Muscle layer of colon (tissue), 2 donors: ENCODE results near the gene FLNA.
"Not testable (repeated sequence)": the region's sequence is repeated elsewhere in the genome, so short reads cannot be mapped to it uniquely, and the experiment has no call there.

Source experiments
- H3K27ac ChIP-seq: one replicate; pipeline ENCODE4 v1.7.0; 2013; ENCODE audit warnings: low read depth, mild to moderate bottlenecking, low read length, moderate library complexity
- H3K27me3 ChIP-seq, 2 donors: one replicate each; pipeline ENCODE4 v1.7.0; 2013; ENCODE audit warnings: low read length in 2 of 2, mild to moderate bottlenecking in 2 of 2; ENCODE audit not compliant: insufficient read depth in 2 of 2, control insufficient read depth in 1 of 2
- H3K36me3 ChIP-seq: one replicate; pipeline ENCODE4 v1.7.0; 2013; ENCODE audit warnings: mild to moderate bottlenecking, low read length; ENCODE audit not compliant: insufficient read depth
- H3K4me1 ChIP-seq: one replicate; pipeline ENCODE4 v1.7.0; 2013; ENCODE audit warnings: mild to moderate bottlenecking, low read length; ENCODE audit not compliant: insufficient read depth
- H3K4me3 ChIP-seq, 2 donors: one replicate each; pipeline ENCODE4 v1.7.0; 2013; ENCODE audit warnings: low read length in 2 of 2, low read depth in 1 of 2, mild to moderate bottlenecking in 1 of 2, moderate library complexity in 1 of 2
- H3K9ac ChIP-seq: one replicate; pipeline ENCODE4 v1.7.0; 2013; ENCODE audit warnings: low read length
- H3K9me3 ChIP-seq: one replicate; pipeline ENCODE4 v1.7.0; 2013; ENCODE audit warnings: mild to moderate bottlenecking, low read length
- donor health status: abdominal sarcoma.
- donor health status: Adenocarcinoma of cecum.

Gene FLNA

DNA sequence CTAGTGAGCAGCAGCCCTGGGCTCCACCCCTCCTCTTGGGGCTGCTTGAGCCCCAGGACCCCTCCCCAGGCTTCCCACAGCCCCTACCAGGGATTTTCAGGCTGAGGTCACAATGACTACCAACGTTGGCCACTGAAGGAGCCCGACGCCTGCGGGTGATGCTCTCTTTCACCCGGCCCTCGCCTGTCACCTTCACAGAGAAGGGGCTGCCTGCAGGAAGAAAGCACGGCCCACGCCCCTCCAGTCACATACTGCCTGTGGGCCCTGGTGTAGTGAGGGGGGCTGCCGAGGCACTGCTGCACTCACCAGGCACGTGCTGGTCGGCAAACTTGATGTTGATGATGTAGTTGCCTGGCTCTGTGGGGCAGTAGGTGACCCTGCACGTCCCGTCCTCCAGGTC is 22.0 kb downstream of the FLNA start:
- Histone ChIP-seq H3K27me3 (peaks cover 0 to 6% of the 10 kb centered on the region in 2 donors), H3K27ac (no peak overlapping the region), H3K9me3 (no peaks in the 10 kb centered on the region), H3K4me1 (peaks cover under 1% of the 10 kb centered on the region), H3K36me3 (peaks cover 87% of the 10 kb centered on the region), H3K9ac (no peak overlapping the region), H3K4me3 (no peak overlapping the region)

DNA sequence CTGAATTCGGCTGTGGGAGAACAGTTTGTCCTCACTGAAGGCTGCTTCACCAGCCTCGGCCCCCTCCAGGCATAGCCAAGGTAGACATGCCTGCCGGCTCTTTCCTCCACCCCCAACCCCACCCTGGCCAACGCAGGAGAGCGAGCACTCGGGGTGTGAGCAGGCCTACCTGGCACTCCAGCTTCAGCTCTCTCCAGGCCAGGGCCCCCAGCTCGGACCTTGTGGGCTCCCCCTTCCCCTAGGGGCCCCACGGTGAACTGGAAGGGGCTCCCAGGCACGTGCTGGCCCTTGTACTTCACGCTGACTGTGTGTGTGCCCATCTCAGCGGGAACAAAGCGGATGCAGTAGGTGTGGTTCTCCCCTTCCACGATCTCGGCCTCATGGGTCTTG is 22.4 kb downstream of the FLNA start:
- Histone ChIP-seq H3K9ac (no peak overlapping the region), H3K36me3 (peaks cover 82% of the 10 kb centered on the region), H3K9me3 (no peaks in the 10 kb centered on the region), H3K4me3 (no peak overlapping the region), H3K27me3 (peaks cover 0 to 6% of the 10 kb centered on the region in 2 donors), H3K27ac (no peak overlapping the region), H3K4me1 (no peaks in the 10 kb centered on the region)

DNA sequence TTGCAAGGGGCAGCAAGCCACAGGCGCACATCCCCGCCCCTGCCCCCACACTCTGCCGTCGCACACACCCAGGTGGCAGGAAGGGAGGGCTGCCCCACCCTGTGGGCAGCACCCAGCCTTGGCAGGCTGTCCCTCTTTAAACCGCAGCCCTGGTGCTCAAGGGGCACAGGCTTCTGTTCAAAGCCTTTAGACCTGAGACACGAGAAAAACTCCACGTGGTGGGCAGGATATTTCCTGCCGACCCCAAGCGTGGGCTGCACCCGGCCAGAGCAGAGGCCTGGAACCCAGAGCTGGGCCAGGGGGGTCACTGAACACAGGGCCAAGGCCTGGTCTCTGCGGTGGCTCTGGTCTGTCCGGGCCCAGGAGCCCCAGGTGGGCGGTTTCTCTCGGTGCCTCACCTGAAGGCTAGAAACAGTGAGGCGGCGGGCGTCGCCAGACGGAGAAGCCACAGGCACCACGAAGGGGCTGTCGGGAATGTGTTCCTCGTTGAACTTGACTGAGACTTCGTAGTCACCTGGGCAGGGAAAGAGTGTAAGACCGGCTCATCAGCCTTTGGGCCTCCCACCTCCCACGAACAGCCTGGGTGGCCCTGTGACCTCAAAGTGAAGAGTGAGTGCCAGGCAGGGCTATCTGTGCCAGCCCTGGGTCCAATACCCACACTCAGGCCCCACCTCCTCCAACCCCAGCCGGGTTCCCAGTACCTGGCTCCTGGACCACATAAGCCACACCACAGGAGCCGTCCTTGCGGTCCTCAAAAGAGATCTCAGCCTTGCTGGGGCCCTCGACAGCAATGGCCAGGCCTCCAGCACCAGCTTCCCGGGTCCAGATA is 23.0 kb downstream of the FLNA start:
- Histone ChIP-seq H3K27me3 (peaks cover 0 to 6% of the 10 kb centered on the region in 2 donors), H3K27ac (no peak overlapping the region), H3K4me1 (no peaks in the 10 kb centered on the region), H3K36me3 (peaks cover 77% of the 10 kb centered on the region), H3K9ac (no peak overlapping the region), H3K9me3 (no peaks in the 10 kb centered on the region), H3K4me3 (no peak overlapping the region)

DNA sequence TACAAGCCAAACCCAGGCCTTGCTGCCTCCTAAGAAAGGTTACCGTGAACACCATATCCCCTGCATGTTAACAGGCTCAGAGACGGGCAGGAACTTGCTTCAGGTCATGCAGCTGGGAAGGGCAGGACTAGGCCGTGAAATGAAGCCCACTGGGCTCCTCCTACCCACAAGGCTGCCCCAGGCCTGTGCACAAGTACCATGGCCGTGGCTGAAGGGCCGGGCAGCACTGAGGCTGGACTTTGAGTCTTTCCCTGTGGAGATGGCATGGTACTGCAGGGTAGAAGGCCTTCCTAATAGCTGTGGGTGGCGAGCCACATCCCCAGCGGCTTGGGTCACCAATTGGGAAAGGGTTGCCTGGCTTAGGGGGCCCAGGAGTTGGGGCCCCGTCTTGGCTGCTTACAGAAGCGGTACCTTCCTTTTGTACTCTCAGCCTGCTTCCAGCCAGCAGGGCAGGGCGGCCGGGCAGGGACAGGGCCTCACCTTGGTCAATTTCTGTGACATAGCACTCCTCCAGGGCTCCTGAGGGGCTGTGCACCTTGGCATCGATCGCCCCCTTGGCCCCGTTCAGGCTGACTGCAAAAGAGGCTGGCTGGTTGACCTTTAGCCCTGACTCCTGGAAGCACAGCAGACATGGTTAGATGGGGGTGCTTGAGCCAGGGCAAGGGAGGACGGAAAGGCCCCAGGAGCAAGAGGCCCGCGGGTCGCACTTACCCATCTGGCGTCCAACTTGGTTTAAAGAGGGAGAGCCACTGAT is 23.8 kb downstream of the FLNA start:
- peak overlapping the region; percentile 23 for H3K27ac ChIP-seq

DNA sequence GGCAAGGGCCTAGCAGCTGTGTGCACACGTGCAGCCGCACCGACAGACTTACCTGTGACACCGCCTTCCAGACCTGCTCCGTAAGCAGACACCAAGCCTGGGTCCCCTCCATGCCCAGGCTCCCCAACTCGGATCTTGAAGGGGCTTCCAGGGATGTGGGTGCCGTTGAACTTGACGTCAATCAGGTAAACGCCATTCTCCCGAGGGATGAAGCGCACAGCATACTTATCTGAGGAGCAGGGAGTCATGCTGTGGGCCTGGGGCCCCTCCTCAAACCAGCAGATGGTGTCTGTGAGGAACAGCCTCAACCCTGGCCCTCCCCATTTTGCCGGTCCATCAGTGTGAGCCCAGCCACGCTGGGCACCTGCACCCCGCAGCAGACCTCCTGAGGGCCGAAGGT is 24.5 kb downstream of the FLNA start:
- Histone ChIP-seq H3K4me3 (no peak overlapping the region), H3K9ac (no peak overlapping the region), H3K4me1 (no peaks in the 10 kb centered on the region), H3K36me3 (peaks cover 62% of the 10 kb centered on the region), H3K27ac (peak overlapping the region; percentile 23), H3K9me3 (no peaks in the 10 kb centered on the region), H3K27me3 (peaks cover 0 to 6% of the 10 kb centered on the region in 2 donors)

More for the DNA sequence above, 23.8 kb downstream of the FLNA start:
- peaks cover 0 to 6% of the 10 kb centered on the region in 2 donors for H3K27me3 ChIP-seq
- H3K36me3 ChIP-seq, result peaks cover 69% of the 10 kb centered on the region
- no peaks in the 10 kb centered on the region for H3K4me1 ChIP-seq
- H3K4me3 ChIP-seq, result no peak overlapping the region
- no peak overlapping the region for H3K9ac ChIP-seq
- no peaks in the 10 kb centered on the region for H3K9me3 ChIP-seq

- H3K27ac ChIP-seq, result no peak overlapping the region
- peaks cover 57% of the 10 kb centered on the region for H3K36me3 ChIP-seq
- H3K4me1 ChIP-seq, result no peaks in the 10 kb centered on the region
Observed at GRCh38 chrX:154349359-154349935, 25.0 kb downstream of the FLNA start.

GRCh38 chrX:154348646-154349358 is 25.6 kb downstream of the FLNA start:
- H3K9ac ChIP-seq, result no peak overlapping the region
- no peak overlapping the region for H3K27ac ChIP-seq
- no peaks in the 10 kb centered on the region for H3K4me1 ChIP-seq
- H3K36me3 ChIP-seq, result peaks cover 51% of the 10 kb centered on the region
- H3K9me3 ChIP-seq, result no peaks in the 10 kb centered on the region
- no peak overlapping the region for H3K4me3 ChIP-seq
- H3K27me3 ChIP-seq, result peaks cover 0 to 6% of the 10 kb centered on the region in 2 donors

More at GRCh38 chrX:154349359-154349935, 25.0 kb downstream of the FLNA start:
- Histone ChIP-seq H3K9me3 (no peaks in the 10 kb centered on the region), H3K9ac (no peak overlapping the region), H3K27me3 (peaks cover 0 to 6% of the 10 kb centered on the region in 2 donors), H3K4me3 (no peak overlapping the region)

GRCh38 chrX:154348114-154348531 is 26.3 kb downstream of the FLNA start:
- no peak overlapping the region for H3K9ac ChIP-seq
- H3K27ac ChIP-seq, result no peak overlapping the region
- no peak overlapping the region for H3K4me3 ChIP-seq
- H3K36me3 ChIP-seq, result peaks cover 44% of the 10 kb centered on the region
- H3K9me3 ChIP-seq, result no peaks in the 10 kb centered on the region
- H3K27me3 ChIP-seq, result peaks cover 0 to 6% of the 10 kb centered on the region in 2 donors
- H3K4me1 ChIP-seq, result no peaks in the 10 kb centered on the region

GRCh38 chrX:154343620-154344019 is 30.8 kb downstream of the FLNA start:
- H3K9me3 ChIP-seq, H3K27ac ChIP-seq, H3K4me3 ChIP-seq, H3K9ac ChIP-seq, H3K27me3 ChIP-seq, H3K36me3 ChIP-seq, H3K4me1 ChIP-seq: not testable (repeated sequence)

DNA sequence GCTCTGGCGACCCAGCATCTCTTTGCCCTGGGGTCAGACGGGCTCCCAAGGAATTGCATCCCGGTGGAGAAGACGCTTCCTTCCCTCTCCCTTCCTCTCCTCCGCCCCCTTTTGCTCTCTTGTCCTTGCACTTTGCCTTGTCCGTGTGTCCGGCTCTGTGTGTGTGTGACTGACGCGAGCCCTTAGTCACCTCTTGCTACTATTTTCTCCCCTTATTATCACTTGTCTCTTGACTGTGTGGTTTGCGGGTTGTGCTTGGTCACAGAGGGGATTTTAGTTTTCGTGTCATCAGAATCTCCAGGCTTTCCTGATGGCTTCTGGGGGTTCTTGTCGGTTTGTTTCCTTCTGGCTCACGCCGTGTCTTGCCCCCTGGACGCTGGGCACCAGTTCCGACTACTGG is 31.4 kb downstream of the FLNA start:
- not testable (repeated sequence) for H3K27me3 ChIP-seq, H3K9ac ChIP-seq, H3K36me3 ChIP-seq, H3K9me3 ChIP-seq, H3K4me1 ChIP-seq, H3K4me3 ChIP-seq, H3K27ac ChIP-seq
